ENCODE data around the gene GPR62. TPM values are rescaled to one million over a fixed set of nuclear protein-coding genes. Genes with fewer than 3 reads are reported as not detected.

Gene GPR62
- total and polyA plus RNA-seq, 2 donors from 2014 or later: 0.09 to 0.41 TPM

- DNase-seq (no peak), FAIRE-seq (no peak)
- no peaks in the 10 kb centered on the region for H3K9me3 ChIP-seq (ENCODE audit: control insufficient read depth in 2 of 3, insufficient read depth in 1 of 3, low read length in 3 of 3)
- no peak overlapping the region for H3K4me3 ChIP-seq (ENCODE audit: low read length in 3 of 3)
- no peak overlapping the region for H3K9ac ChIP-seq (ENCODE audit: low read length in 3 of 3)
- no peak overlapping the region for H3K27ac ChIP-seq (ENCODE audit: low read depth in 2 of 2, low read length in 2 of 2)
- no peaks in the 10 kb centered on the region for H3K27me3 ChIP-seq (ENCODE audit: control insufficient read depth, insufficient read depth, low read length)
- peaks cover 0 to 2% (median 0%) of the 10 kb centered on the region in 3 donors for H3K36me3 ChIP-seq (ENCODE audit: control insufficient read depth in 2 of 3, insufficient read depth in 3 of 3, low read length in 3 of 3)
- no peak for TF ChIP-seq CTCF (IDR thresholded peaks at IDR 0.05; ENCODE audit: borderline replicate concordance, extremely low read depth, insufficient read depth)
- H3K4me1 ChIP-seq (ENCODE audit: control insufficient read depth in 2 of 3, insufficient read depth in 2 of 3, low read depth in 1 of 3, low read length in 3 of 3): peaks cover 0 to 12% (median 0%) of the 10 kb centered on the region in 3 donors
- intact Hi-C loops (cut with DNase I): no loop called here
Measured at GRCh38 chr3:51954105-51954504, 1.1 kb upstream of the GPR62 start.

- Histone ChIP-seq H3K9ac (ENCODE audit: low read length in 3 of 3) (no peak overlapping the region), H3K9me3 (ENCODE audit: control insufficient read depth in 2 of 3, insufficient read depth in 1 of 3, low read length in 3 of 3) (no peaks in the 10 kb centered on the region), H3K27me3 (ENCODE audit: control insufficient read depth, insufficient read depth, low read length) (no peaks in the 10 kb centered on the region), H3K36me3 (ENCODE audit: control insufficient read depth in 2 of 3, insufficient read depth in 3 of 3, low read length in 3 of 3) (no peaks in the 10 kb centered on the region), H3K27ac (ENCODE audit: low read depth in 2 of 2, low read length in 2 of 2) (no peak overlapping the region), H3K4me3 (ENCODE audit: low read length in 3 of 3) (no peak overlapping the region), H3K4me1 (ENCODE audit: control insufficient read depth in 2 of 3, insufficient read depth in 2 of 3, low read depth in 1 of 3, low read length in 3 of 3) (peaks cover 0 to 12% (median 0%) of the 10 kb centered on the region in 3 donors)
- TF ChIP-seq CTCF (IDR thresholded peaks at IDR 0.05; ENCODE audit: borderline replicate concordance, extremely low read depth, insufficient read depth): no peak
- FAIRE-seq: no peak
- DNase-seq: peak in 1 of 5 donors; percentile 36
- intact Hi-C loops (cut with DNase I): no loop called here
Measured at GRCh38 chr3:51954713-51955112, 468 bp upstream of the GPR62 start.

- FAIRE-seq (no peak), DNase-seq (peak; percentile 78 to 89 (median 86))
- H3K4me3 ChIP-seq (ENCODE audit: low read length in 3 of 3): peak overlapping the region in 1 of 3 donors; percentile 43
- H3K9me3 ChIP-seq (ENCODE audit: control insufficient read depth in 2 of 3, insufficient read depth in 1 of 3, low read length in 3 of 3): no peaks in the 10 kb centered on the region
- no peaks in the 10 kb centered on the region for H3K36me3 ChIP-seq (ENCODE audit: control insufficient read depth in 2 of 3, insufficient read depth in 3 of 3, low read length in 3 of 3)
- peak overlapping the region in 1 of 3 donors; percentile 35 for H3K9ac ChIP-seq (ENCODE audit: low read length in 3 of 3)
- H3K4me1 ChIP-seq (ENCODE audit: control insufficient read depth in 2 of 3, insufficient read depth in 2 of 3, low read depth in 1 of 3, low read length in 3 of 3): peaks cover 0 to 12% (median 0%) of the 10 kb centered on the region in 3 donors
- H3K27me3 ChIP-seq (ENCODE audit: control insufficient read depth, insufficient read depth, low read length): no peaks in the 10 kb centered on the region
- intact Hi-C loops (cut with DNase I): no loop called here
- H3K27ac ChIP-seq (ENCODE audit: low read depth in 2 of 2, low read length in 2 of 2): peak overlapping the region; percentile 23 to 36
- peak; percentile 32 for TF ChIP-seq CTCF (IDR thresholded peaks at IDR 0.05; ENCODE audit: borderline replicate concordance, extremely low read depth, insufficient read depth)
Measured at GRCh38 chr3:51955893-51956770, 951 bp downstream of the GPR62 start.
